OCI-LY3 (cell line): ENCODE results near the gene EPN3.

ENCODE experiments used
- H2AFZ ChIP-seq: fragments of 200-600, 300-600 bp; shearing (Covaris generic); 2 replicates; pipeline ENCODE4 v1.6.0; 2014; ENCODE audit warnings: antibody characterized with exemption, low read depth, low read length
- H3K27ac ChIP-seq: fragments of 200-600, 300-600 bp; sonication (generic); 2 replicates; pipeline ENCODE4 v1.5.1; 2014; ENCODE audit warnings: mild to moderate bottlenecking, low read length, moderate library complexity, mixed read lengths
- H3K27me3 ChIP-seq: fragments of 200-600, 300-600 bp; sonication (generic); 2 replicates; pipeline ENCODE4 v1.6.1; 2014; ENCODE audit warnings: low read depth, low read length, mixed read lengths
- H3K36me3 ChIP-seq: fragments of 200-600, 300-600 bp; sonication (generic); replicated peaks from 2 replicates; pipeline ENCODE3; 2014; ENCODE audit warnings: low read depth, low read length, mixed read lengths
- H3K4me1 ChIP-seq: fragments of 300-600, 200-600 bp; sonication (generic); 2 replicates; pipeline ENCODE4 v1.6.1; 2014; ENCODE audit warnings: low read length, mixed read lengths
- H3K4me2 ChIP-seq: fragments of 200-600, 300-600 bp; sonication (generic); 2 replicates; pipeline ENCODE4 v1.6.1; 2014; ENCODE audit warnings: low read length, mixed read lengths
- H3K4me3 ChIP-seq: fragments of 300-600, 200-600 bp; sonication (generic); 2 replicates; pipeline ENCODE4 v1.5.1; 2014; ENCODE audit warnings: antibody characterized with exemption, mild to moderate bottlenecking, low read length, moderate library complexity
- H3K79me2 ChIP-seq: fragments of 300-600, 200-600 bp; shearing (Covaris generic); 2 replicates; pipeline ENCODE4 v1.6.1; 2014; ENCODE audit warnings: mild to moderate bottlenecking, low read length, mixed read lengths
- H3K9ac ChIP-seq: fragments of 300-600, 200-600 bp; shearing (Covaris generic); 2 replicates; pipeline ENCODE4 v1.6.0; 2014; ENCODE audit warnings: mild to moderate bottlenecking, low read length, moderate library complexity
- H3K9me3 ChIP-seq: fragments of 200-600, 300-600 bp; shearing (Covaris generic); 2 replicates; pipeline ENCODE4 v1.6.1; 2014; ENCODE audit warnings: low read length, mixed read lengths; ENCODE audit not compliant: insufficient read depth
- H4K20me1 ChIP-seq: fragments of 200-600, 300-600 bp; sonication (generic); 2 replicates; pipeline ENCODE4 v1.6.1; 2016; ENCODE audit warnings: low read length, mixed read lengths; ENCODE audit not compliant: insufficient read depth
- EZH2phosphoT487 ChIP-seq: fragments of 200-600 bp; shearing (Covaris generic); IDR thresholded peaks from 2 replicates; pipeline ENCODE4 v1.6.1; 2018; ENCODE audit warnings: antibody characterized with exemption, mixed run types, low read depth
- TF ChIP-seq, protein P1 (sequence below): fragments of 200-600, 300-600 bp; sonication (generic); IDR thresholded peaks from 2 replicates; pipeline ENCODE4 v1.5.1; 2014; ENCODE audit warnings: antibody characterized with exemption, low read length, low read depth

EPN3 gene

DNA sequence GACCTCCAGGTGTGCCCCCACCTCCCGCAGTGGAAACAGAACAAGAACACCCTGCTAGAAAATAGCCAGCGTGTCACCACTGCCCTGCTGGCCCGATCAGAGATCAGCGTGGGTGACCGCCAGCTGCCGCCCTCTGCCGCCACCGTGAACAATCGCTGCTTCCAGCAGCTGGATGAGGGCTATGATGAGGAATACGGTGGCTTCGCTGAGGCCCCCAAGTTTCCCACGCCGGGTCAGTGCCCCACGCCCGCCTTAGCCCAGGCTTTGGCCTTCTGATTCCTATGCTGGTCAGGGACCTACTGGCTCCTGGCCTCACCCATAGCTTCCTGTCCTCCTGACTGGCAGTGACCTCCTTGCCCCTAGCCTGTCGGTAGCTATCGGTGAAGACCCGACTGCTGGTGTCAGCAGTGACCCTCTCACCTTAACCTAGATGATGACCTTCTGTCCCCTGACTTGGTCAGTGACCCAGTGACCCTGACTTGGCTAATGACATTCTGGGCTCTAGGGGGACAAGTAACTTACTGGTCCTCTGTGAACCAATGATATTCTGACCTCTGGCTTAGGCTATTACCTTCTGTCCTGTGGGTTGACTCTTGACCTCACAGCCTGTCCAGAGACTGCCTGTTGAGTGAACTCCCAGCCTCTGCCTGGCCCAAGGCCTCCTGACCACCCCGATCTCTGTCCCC, 16.9 kb downstream of the EPN3 start:
- no peak overlapping the region for H3K27ac ChIP-seq
- no peaks in the 10 kb centered on the region for H3K36me3 ChIP-seq
- H4K20me1 ChIP-seq = no peaks in the 10 kb centered on the region
- H3K79me2 ChIP-seq = no peaks in the 10 kb centered on the region
- peaks cover 17% of the 10 kb centered on the region for H3K4me1 ChIP-seq
- H3K4me2 ChIP-seq = no peak overlapping the region
- H3K27me3 ChIP-seq = peaks cover 9% of the 10 kb centered on the region; the same call in 1 of the 2 replicates
- no peaks in the 10 kb centered on the region for H3K9me3 ChIP-seq
- no peak overlapping the region for H3K4me3 ChIP-seq
- no peak overlapping the region for H3K9ac ChIP-seq
- no peak overlapping the region for H2AFZ ChIP-seq
- TF ChIP-seq EZH2phosphoT487 = no peak
- TF ChIP-seq, protein P1, sequence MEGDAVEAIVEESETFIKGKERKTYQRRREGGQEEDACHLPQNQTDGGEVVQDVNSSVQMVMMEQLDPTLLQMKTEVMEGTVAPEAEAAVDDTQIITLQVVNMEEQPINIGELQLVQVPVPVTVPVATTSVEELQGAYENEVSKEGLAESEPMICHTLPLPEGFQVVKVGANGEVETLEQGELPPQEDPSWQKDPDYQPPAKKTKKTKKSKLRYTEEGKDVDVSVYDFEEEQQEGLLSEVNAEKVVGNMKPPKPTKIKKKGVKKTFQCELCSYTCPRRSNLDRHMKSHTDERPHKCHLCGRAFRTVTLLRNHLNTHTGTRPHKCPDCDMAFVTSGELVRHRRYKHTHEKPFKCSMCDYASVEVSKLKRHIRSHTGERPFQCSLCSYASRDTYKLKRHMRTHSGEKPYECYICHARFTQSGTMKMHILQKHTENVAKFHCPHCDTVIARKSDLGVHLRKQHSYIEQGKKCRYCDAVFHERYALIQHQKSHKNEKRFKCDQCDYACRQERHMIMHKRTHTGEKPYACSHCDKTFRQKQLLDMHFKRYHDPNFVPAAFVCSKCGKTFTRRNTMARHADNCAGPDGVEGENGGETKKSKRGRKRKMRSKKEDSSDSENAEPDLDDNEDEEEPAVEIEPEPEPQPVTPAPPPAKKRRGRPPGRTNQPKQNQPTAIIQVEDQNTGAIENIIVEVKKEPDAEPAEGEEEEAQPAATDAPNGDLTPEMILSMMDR = no peak

DNA sequence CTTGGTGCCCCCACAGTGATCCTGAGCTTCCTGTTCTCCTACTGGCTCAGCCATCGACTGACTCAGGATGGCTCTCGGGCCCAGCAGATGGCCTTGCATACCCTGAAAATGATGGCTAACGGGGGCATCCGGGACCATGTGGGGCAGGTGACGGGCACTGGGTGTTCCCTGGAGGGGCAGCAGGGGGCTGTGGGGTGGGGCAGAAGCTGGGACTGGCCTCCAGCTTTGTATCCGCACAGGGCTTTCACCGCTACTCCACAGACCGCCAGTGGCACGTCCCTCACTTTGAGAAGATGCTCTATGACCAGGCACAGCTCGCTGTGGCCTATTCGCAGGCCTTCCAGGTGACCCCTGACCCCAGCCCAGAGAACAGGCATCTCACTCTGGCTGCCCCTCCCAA, 17.4 kb downstream of the EPN3 start:
- Histone ChIP-seq H3K4me3 (no peak overlapping the region), H3K4me2 (no peak overlapping the region), H2AFZ (no peak overlapping the region), H3K79me2 (no peaks in the 10 kb centered on the region), H3K27me3 (peaks cover 6% of the 10 kb centered on the region; the same call in 1 of the 2 replicates), H3K36me3 (no peaks in the 10 kb centered on the region), H3K9ac (no peak overlapping the region), H3K4me1 (peaks cover 17% of the 10 kb centered on the region), H4K20me1 (no peaks in the 10 kb centered on the region), H3K27ac (no peak overlapping the region), H3K9me3 (no peaks in the 10 kb centered on the region)
- no peak for TF ChIP-seq EZH2phosphoT487
- TF ChIP-seq, protein P1 = no peak

DNA sequence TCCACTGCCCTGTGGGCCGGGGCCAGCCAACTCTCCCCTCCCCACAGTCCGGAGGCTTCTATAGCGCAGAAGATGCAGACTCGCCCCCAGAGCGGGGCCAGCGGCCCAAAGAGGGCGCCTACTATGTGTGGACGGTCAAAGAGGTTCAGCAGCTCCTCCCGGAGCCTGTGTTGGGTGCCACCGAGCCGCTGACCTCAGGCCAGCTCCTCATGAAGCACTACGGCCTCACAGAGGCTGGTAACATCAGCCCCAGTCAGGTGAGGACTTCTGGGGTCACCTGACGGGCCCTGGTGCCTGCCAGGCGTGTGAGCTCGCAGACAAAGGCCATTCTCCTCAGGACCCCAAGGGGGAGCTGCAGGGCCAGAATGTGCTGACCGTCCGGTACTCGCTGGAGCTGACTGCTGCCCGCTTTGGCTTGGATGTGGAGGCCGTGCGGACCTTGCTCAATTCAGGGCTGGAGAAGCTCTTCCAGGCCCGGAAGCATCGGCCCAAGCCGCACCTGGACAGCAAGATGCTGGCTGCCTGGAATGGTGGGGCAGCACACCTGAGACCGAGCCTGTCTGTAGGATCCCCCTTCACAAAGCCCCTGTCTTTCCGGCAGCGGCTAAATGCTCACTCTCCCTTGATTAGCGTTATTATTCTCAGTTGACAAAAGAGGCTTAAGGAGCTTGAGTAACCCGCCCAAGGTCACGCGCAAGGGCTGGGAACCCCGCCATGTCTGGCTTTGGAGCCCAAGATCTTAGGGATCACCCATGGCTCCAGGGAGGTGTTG, 18.3 kb downstream of the EPN3 start:
- no peak overlapping the region for H3K27ac ChIP-seq
- H3K4me1 ChIP-seq = peaks cover 17% of the 10 kb centered on the region
- H3K36me3 ChIP-seq = no peaks in the 10 kb centered on the region
- H4K20me1 ChIP-seq = no peaks in the 10 kb centered on the region
- no peak overlapping the region for H2AFZ ChIP-seq
- no peaks in the 10 kb centered on the region for H3K9me3 ChIP-seq
- TF ChIP-seq, protein P1 = peak; percentile 47
- TF ChIP-seq EZH2phosphoT487 = no peak
- peaks cover 6% of the 10 kb centered on the region; the same call in 1 of the 2 replicates for H3K27me3 ChIP-seq
- no peak overlapping the region for H3K9ac ChIP-seq
- peak overlapping the region; percentile 12; the same call in 1 of the 2 replicates for H3K4me2 ChIP-seq
- no peaks in the 10 kb centered on the region for H3K79me2 ChIP-seq
- H3K4me3 ChIP-seq = no peak overlapping the region

DNA sequence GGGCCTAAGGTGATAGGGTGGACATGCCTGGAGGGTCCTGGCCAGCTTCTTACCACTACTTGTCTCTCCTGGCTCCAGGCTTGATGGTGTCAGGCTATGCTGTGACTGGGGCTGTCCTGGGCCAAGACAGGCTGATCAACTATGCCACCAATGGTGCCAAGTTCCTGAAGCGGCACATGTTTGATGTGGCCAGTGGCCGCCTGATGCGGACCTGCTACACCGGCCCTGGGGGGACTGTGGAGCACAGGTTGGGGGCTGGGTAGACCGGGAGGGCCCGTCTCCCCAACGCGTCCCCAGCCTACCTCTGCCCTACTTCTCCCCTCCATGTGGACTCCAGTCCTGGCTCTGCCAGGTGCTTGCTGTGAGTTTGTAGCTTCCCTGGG, 18.9 kb downstream of the EPN3 start:
- no peaks in the 10 kb centered on the region for H3K79me2 ChIP-seq
- peaks cover under 1% of the 10 kb centered on the region; the same call in 1 of the 2 replicates for H3K27me3 ChIP-seq
- no peak overlapping the region for H3K4me3 ChIP-seq
- H3K27ac ChIP-seq = no peak overlapping the region
- H3K9ac ChIP-seq = no peak overlapping the region
- H3K4me2 ChIP-seq = peak overlapping the region; percentile 12; the same call in 1 of the 2 replicates
- TF ChIP-seq, protein P1 = no peak
- TF ChIP-seq EZH2phosphoT487 = no peak
- no peak overlapping the region for H2AFZ ChIP-seq
- H3K4me1 ChIP-seq = peaks cover 17% of the 10 kb centered on the region
- H3K36me3 ChIP-seq = no peaks in the 10 kb centered on the region
- H3K9me3 ChIP-seq = no peaks in the 10 kb centered on the region
- no peaks in the 10 kb centered on the region for H4K20me1 ChIP-seq
